Ramos (cell line): ENCODE results near the gene REXO1.

Experiments
- in situ Hi-C: fragments of 300-500 bp; cut with MboI; formaldehyde crosslinking; loops from one replicate; pipeline ENCODE4 v1.14.3; 2022; ENCODE audit warnings: low sequenced_read_pairs; ENCODE audit not compliant: unreplicated experiment

REXO1 gene

GRCh38 chr19:1862424-1863327 lies 14.4 kb upstream of the REXO1 start:
- in situ Hi-C loops = no loop called here

- in situ Hi-C loops = no loop called here
Observed at GRCh38 chr19:1862068-1862423, 13.8 kb upstream of the REXO1 start.

- in situ Hi-C loops = no loop called here
Observed at GRCh38 chr19:1861599-1862031, 13.3 kb upstream of the REXO1 start.

GRCh38 chr19:1860821-1861598 lies 12.7 kb upstream of the REXO1 start:
- in situ Hi-C loops = no loop called here

- in situ Hi-C loops = no loop called here
Observed at GRCh38 chr19:1860042-1860775, 11.9 kb upstream of the REXO1 start.

GRCh38 chr19:1859331-1859781 lies 11.1 kb upstream of the REXO1 start:
- in situ Hi-C loops = no loop called here

- in situ Hi-C loops = no loop called here
Observed at GRCh38 chr19:1858412-1859081, 10.3 kb upstream of the REXO1 start.

- in situ Hi-C loops = no loop called here
Observed at GRCh38 chr19:1857648-1858326, 9.5 kb upstream of the REXO1 start.

- in situ Hi-C loops = no loop called here
Observed at GRCh38 chr19:1856698-1857603, 8.7 kb upstream of the REXO1 start.

- in situ Hi-C loops = no loop called here
Observed at GRCh38 chr19:1856345-1856697, 8.0 kb upstream of the REXO1 start.

- in situ Hi-C loops = no loop called here
Observed at GRCh38 chr19:1855828-1856255, 7.6 kb upstream of the REXO1 start.

- in situ Hi-C loops = no loop called here
Observed at GRCh38 chr19:1855040-1855827, 7.0 kb upstream of the REXO1 start.

- in situ Hi-C loops = no loop called here
Observed at GRCh38 chr19:1854542-1855039, 6.3 kb upstream of the REXO1 start.

- in situ Hi-C loops = no loop called here
Observed at GRCh38 chr19:1854039-1854541, 5.8 kb upstream of the REXO1 start.

GRCh38 chr19:1853295-1854038 lies 5.2 kb upstream of the REXO1 start:
- in situ Hi-C loops = no loop called here

GRCh38 chr19:1852581-1853128 lies 4.4 kb upstream of the REXO1 start:
- in situ Hi-C loops = no loop called here
